GM12891 (cell line): Measurements from ENCODE around the gene MND1.

Source experiments
- DNase-seq: peaks from one replicate; pipeline ENCODE4 v3.0.0; 2011; ENCODE audit warnings: low spot score; ENCODE audit not compliant: insufficient read length
- FAIRE-seq: peaks from 2 replicates; lab custom pipeline; 2011; peaks lifted over from hg19 to GRCh38; lab: Jason Lieb, UNC
- PAX5 ChIP-seq: IDR thresholded peaks from 2 replicates; pipeline ENCODE4 v1.6.1; 2011; ENCODE audit warnings: low read length, moderate library complexity, mild to moderate bottlenecking; ENCODE audit not compliant: insufficient read depth, severe bottlenecking
- POLR2A ChIP-seq: IDR thresholded peaks from 2 replicates; pipeline ENCODE4 v1.6.1; 2011; ENCODE audit warnings: low read depth, low read length, control low read depth
- POLR2AphosphoS5 ChIP-seq: IDR thresholded peaks from 2 replicates; pipeline ENCODE4 v1.6.1; 2011; ENCODE audit warnings: low read depth, low read length, control low read depth
- POU2F2 ChIP-seq: IDR thresholded peaks from 2 replicates; pipeline ENCODE4 v1.6.1; 2011; ENCODE audit warnings: low read depth, mild to moderate bottlenecking, control low read depth, low read length, moderate library complexity
- SPI1 ChIP-seq: IDR thresholded peaks from 2 replicates; pipeline ENCODE4 v1.6.1; 2011; ENCODE audit warnings: low read depth, low read length, control low read depth
- TAF1 ChIP-seq: IDR thresholded peaks from 2 replicates; pipeline ENCODE4 v1.6.1; 2011; ENCODE audit warnings: low read depth, low read length, control low read depth

MND1 gene

DNA sequence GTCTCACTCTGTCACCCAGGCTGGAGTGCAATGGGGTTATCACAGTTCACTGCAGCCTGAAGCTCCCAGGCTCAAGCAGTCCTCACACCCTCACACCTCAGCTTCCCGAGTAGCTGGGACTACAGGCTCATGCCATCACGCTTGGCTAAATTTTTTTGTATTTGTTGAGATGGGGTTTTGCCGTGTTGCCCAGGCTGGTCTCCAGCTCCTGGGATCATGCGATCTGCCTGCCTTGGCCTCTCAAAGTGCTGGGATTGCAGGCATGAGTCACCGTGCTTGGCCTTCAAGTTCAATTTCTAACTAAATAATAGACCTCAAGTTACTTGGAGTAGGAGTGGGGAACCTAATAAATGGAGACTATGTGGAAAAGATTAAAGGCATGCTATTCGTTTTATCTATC, 48.9 kb downstream of the MND1 start:
- DNase-seq (no peak), FAIRE-seq (no peak)
- TF ChIP-seq TAF1 (no peak), PAX5 (no peak), POLR2AphosphoS5 (no peak), POU2F2 (no peak), POLR2A (no peak), SPI1 (no peak)

DNA sequence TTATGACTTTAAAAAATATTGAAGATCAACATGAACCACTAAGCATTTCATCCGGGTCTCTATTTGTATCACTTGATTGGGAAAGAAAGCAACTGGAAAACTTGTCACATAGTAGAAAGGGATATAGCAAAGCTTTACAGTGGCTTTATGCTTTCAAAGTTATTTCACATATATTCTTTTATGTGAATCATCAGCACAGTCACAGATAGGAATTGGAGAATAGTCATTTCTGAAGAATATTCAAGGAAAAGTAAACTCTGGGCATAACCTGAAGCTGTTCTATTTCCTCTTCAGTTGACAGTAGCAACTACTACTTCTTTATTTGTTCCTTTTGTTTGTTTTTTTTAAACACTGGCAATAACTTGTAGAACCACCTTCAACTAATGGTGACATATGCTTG, 50.5 kb downstream of the MND1 start:
- no peak for TF ChIP-seq TAF1
- no peak for TF ChIP-seq SPI1
- TF ChIP-seq POU2F2, result no peak
- no peak for TF ChIP-seq PAX5
- no peak for TF ChIP-seq POLR2AphosphoS5
- TF ChIP-seq POLR2A, result no peak
- no peak for DNase-seq
- no peak for FAIRE-seq

DNA sequence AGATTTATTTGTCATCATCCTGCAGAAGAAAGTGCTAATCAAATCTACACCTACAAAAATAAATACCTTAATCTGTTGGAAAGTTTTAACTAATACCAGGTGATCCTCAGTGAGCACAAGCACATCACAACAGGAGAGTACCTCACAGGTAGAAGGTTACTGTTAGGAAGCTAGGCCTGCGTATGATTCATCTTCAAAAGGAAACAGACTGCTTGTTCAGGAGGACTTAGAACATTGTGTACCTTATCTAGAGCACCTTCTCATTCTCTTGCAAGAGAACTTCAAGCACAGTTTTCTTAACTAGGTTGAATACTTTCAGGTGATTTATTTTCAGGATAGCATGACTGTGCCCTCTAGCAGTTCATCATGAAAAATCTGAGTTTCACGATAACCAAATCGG, 54.2 kb downstream of the MND1 start:
- DNase-seq (no peak), FAIRE-seq (no peak)
- no peak for TF ChIP-seq POLR2AphosphoS5

DNA sequence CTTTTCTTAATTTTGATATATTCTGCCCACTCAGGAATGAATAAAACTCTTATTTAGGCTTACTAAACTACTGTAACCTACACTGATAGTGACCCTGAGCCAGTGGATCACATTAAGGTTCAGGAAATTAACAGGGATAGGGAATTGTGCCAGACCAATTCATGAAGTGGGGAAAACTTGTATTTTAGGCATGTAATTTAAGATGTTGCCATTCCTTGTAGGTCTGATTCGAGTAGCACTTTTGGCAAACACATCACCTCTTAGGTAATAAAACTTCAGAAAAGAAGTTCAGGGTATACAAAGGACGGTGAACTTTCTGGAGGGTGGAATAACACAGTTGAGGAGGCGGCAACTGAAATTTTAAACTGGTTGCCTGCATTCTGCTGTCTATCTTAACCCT, 54.9 kb downstream of the MND1 start:
- TF ChIP-seq POU2F2 (no peak), POLR2AphosphoS5 (no peak), PAX5 (no peak), POLR2A (no peak), TAF1 (no peak)
- no peak for FAIRE-seq

DNA sequence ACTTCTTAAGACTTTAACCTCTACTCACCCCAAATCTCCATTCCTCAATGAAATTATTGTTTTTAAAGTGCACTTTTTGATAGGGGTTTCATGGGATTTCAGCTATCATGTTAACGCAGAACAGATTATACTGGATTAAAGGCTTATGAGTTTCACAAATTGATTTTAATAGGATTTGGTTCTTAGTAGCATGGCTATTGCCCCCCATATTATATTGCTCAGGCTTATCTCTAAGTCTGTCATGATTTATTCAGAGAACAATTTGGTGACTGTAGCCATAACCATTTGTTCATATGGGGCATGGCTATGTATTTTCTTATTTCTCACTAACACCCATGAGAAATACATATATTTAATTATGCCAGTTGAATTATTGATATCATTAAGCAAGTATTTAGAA, 57.0 kb downstream of the MND1 start:
- DNase-seq, result no peak
- TF ChIP-seq POU2F2 (no peak), PAX5 (no peak), POLR2A (no peak), TAF1 (no peak)
- no peak for FAIRE-seq

More for the DNA sequence above, 54.9 kb downstream of the MND1 start:
- no peak for DNase-seq

DNA sequence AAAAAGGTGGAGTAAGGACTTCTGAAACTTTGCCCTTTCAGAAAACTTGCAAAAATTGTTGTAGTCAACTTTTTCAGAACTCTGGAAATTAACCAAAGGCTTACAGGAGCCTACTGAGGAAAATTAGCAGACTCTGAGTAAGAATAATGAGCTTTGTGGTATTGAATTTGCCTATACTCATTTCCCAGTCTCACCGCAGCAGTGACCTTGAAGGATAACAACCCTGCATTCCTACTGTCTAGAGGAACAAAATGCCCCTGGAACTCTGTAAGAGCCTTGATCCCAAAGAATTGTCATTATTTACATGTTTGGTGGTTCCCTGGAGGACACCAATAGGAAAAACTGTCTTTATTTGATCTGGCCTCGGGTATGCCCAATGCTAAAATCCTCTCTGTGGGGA, 57.9 kb downstream of the MND1 start:
- FAIRE-seq, result no peak
- DNase-seq, result no peak
- TF ChIP-seq PAX5, result no peak
- TF ChIP-seq POLR2AphosphoS5, result no peak
- no peak for TF ChIP-seq POLR2A
- TF ChIP-seq POU2F2, result no peak
- TF ChIP-seq SPI1, result no peak
- TF ChIP-seq TAF1, result no peak

DNA sequence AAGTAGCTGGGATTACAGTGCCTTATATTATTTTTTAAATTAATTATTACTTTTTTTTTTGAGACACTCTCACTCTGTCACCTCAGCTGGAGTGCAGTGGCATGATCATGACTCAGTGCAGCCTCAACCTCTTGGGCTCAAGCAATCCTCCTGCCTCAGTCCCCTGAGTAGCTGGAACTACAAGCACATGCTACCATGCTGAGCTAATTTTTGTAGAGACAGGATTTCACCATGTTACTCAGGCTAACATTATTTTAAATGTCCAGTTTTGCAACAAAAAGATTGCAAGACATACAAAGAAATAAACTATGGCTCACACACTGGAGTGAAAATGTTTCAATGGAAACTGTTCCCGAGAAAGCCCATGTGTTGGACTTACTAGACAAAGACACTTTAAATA, 59.2 kb downstream of the MND1 start:
- FAIRE-seq, result no peak
- TF ChIP-seq PAX5 (no peak), POLR2AphosphoS5 (no peak), POU2F2 (no peak), SPI1 (no peak), POLR2A (no peak), TAF1 (no peak)
- no peak for DNase-seq

DNA sequence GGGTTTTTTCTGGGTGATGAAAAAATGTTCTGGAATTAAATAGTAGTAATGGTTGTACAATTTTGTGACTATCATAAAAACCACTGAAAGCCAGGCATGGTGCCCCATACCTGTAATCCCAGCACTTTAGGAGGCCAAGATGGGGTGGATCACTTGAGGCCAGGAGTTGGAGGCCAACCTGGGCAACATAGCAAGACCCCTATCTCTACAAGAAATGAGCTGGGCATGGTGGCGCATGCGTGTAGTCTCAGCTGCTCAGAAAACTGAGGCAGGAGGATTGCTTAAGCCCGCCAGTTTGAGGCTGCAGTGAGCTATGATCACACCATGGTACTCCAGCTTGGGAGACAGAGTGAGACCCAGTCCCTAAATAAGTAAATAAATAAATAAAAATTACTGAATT, 63.4 kb downstream of the MND1 start:
- DNase-seq (no peak), FAIRE-seq (no peak)
- TF ChIP-seq SPI1 (no peak), PAX5 (no peak)

DNA sequence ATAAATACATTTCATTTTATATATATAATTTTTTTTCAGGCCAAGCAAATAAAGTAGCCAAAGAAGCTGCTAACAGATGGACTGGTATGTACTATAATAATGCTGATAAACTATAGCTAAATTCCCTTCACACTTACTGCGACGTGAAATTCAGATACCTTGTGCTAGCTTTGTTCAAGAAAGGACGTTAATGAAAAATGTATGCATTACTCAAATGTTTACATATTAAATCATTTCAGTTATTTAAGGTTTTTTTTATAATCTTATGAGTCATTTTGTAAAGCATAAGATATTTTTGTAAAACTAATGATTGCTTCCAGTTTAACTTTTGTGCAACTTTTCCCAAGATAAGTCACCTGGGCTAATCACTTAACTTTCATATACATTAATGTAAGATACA, 64.4 kb downstream of the MND1 start:
- DNase-seq (no peak), FAIRE-seq (no peak)
- TF ChIP-seq POLR2AphosphoS5, result no peak
- TF ChIP-seq TAF1, result no peak
- no peak for TF ChIP-seq POLR2A
- TF ChIP-seq PAX5, result no peak
- no peak for TF ChIP-seq SPI1
- TF ChIP-seq POU2F2, result no peak

DNA sequence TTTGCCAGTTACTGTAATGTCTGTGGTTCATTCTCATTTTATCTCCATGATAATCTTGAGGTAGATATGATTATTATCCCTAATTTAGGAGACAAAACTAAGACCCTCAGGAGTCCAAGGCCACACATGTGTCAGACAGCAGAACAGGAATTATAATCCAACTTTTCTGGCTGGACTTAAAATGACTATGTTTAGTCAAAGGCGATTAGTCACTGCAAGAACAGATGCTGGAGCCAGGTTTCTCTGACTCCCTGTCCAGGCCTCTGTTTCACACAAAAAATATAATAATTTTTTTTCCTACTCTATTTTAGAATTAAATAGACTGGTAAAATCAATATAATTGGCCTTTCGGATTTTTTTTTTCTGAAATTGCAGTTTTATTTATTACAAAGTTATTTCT, 64.9 kb downstream of the MND1 start:
- DNase-seq (no peak), FAIRE-seq (no peak)
- TF ChIP-seq POLR2AphosphoS5 (no peak), POLR2A (no peak), PAX5 (no peak), SPI1 (no peak), POU2F2 (no peak), TAF1 (no peak)

DNA sequence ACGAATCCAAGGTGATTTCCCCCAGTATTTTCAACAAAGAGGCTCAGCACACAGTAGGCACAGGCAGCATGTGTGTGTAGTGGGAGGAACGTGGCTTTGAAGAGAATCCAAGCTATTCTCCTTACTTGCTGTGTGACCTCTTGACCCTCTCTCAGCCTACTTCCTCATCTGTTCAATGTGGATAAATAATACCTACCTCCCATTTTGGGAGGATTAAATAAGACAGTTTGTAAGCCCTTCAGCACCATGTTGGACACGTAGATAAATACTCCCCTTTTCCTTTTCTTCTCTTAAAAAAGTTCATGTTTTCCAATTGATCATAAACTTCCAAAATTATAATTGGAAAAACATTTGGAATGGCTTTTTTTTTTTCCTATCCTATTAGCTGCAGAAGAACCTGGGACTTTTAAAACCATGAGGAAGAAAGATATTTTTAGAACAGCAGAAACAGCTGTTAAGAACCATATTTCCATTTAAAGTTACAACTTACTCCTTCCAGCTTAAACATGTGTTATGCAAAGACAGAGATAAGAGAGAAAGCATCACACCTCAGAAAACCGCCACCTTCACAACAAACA, 65.5 kb downstream of the MND1 start:
- no peak for TF ChIP-seq PAX5
- no peak for TF ChIP-seq POLR2A
- FAIRE-seq (no peak), DNase-seq (no peak)
